IMR-90 (cell line): ENCODE results near the gene FBXW8. TPM values are rescaled to one million over a fixed set of nuclear protein-coding genes. Genes with fewer than 3 reads are reported as not detected.

Experiments
- ATAC-seq: fragments of 200-7000 bp; cut with Tn5 transposase; 2 replicates; pipeline ENCODE4 v1.9.1; 2020; ENCODE audit warnings: low read depth, mild to moderate bottlenecking, moderate library complexity
- BruUV-seq: library from RNA; stranded (reverse); fragments of 400-500 nt; replicated peaks from 2 replicates; lab custom pipeline; 2021; lab: Mats Ljungman, UMichigan
- CTCF ChIA-PET: fragments of 300-600 bp; formaldehyde crosslinking; extraction: SDS; loops from one replicate; lab custom pipeline; 2021; ENCODE audit warnings: antibody characterized with exemption; lab: Yijun Ruan, JAX
- POLR2A ChIA-PET: fragments of 300-600 bp; sonication (Branson Sonifier 250); formaldehyde crosslinking; loops from one replicate; lab custom pipeline; 2022; ENCODE audit warnings: antibody characterized with exemption; ENCODE audit not compliant: unreplicated experiment; lab: Charles Lee
- DNase-seq: peaks from one replicate; pipeline ENCODE4 v3.0.0; 2013
- H2AFZ ChIP-seq: replicated peaks from 2 replicates; pipeline ENCODE3; 2013; ENCODE audit warnings: low read length, mild to moderate bottlenecking; ENCODE audit not compliant: poor library complexity
- H2AK5ac ChIP-seq: 2 replicates; pipeline ENCODE4 v1.6.1; 2013; ENCODE audit warnings: low read depth, low read length, inconsistent platforms
- H2AK9ac ChIP-seq: replicated peaks from 2 replicates; pipeline ENCODE3; 2013; ENCODE audit warnings: mild to moderate bottlenecking, low read depth, low read length, moderate library complexity; ENCODE audit not compliant: poor library complexity
- H2BK120ac ChIP-seq: 2 replicates; pipeline ENCODE4 v1.6.1; 2013; ENCODE audit warnings: low read depth, low read length, inconsistent platforms
- H2BK15ac ChIP-seq: 3 replicates; pipeline ENCODE4 v1.6.1; 2013; ENCODE audit warnings: low read depth, low read length, inconsistent platforms
- H2BK20ac ChIP-seq: 2 replicates; pipeline ENCODE4 v1.6.1; 2013; ENCODE audit warnings: low read depth, mild to moderate bottlenecking, inconsistent platforms, low read length, moderate library complexity
- H2BK5ac ChIP-seq: 2 replicates; pipeline ENCODE4 v1.6.1; 2013; ENCODE audit warnings: mild to moderate bottlenecking, low read depth, low read length, inconsistent platforms; ENCODE audit not compliant: poor library complexity, severe bottlenecking
- H3K14ac ChIP-seq: replicated peaks from 2 replicates; pipeline ENCODE4 v1.6.1; 2013; ENCODE audit warnings: low read depth, low read length, inconsistent platforms
- H3K18ac ChIP-seq: 2 replicates; pipeline ENCODE4 v1.6.1; 2013; ENCODE audit warnings: low read depth, low read length, control low read depth
- H3K23ac ChIP-seq: 2 replicates; pipeline ENCODE4 v1.6.1; 2013; ENCODE audit warnings: low read depth, low read length, inconsistent platforms
- H3K27ac ChIP-seq: 2 replicates; pipeline ENCODE4 v1.5.1; 2013; ENCODE audit warnings: mild to moderate bottlenecking, control low read depth, low read length; ENCODE audit not compliant: insufficient read depth
- H3K27me3 ChIP-seq: 2 replicates; pipeline ENCODE4 v1.6.1; 2013; ENCODE audit warnings: low read length; ENCODE audit not compliant: control insufficient read depth, insufficient read depth
- H3K36me3 ChIP-seq: 2 replicates; pipeline ENCODE4 v1.6.1; 2013; ENCODE audit warnings: low read length, mixed read lengths; ENCODE audit not compliant: control insufficient read depth, insufficient read depth
- H3K4ac ChIP-seq: 2 replicates; pipeline ENCODE4 v1.6.1; 2013; ENCODE audit warnings: low read depth, low read length, inconsistent platforms
- H3K4me1 ChIP-seq: 2 replicates; pipeline ENCODE4 v1.6.1; 2013; ENCODE audit warnings: low read length, mixed read lengths; ENCODE audit not compliant: control insufficient read depth, insufficient read depth
- H3K4me2 ChIP-seq: 2 replicates; pipeline ENCODE4 v1.6.1; 2013; ENCODE audit warnings: low read depth, mild to moderate bottlenecking, control low read depth, low read length, moderate library complexity
- H3K4me3 ChIP-seq: 2 replicates; pipeline ENCODE4 v1.5.1; 2013; ENCODE audit warnings: low read depth, mild to moderate bottlenecking, control low read depth, low read length, moderate library complexity; ENCODE audit not compliant: insufficient read depth
- H3K56ac ChIP-seq: 2 replicates; pipeline ENCODE4 v1.6.1; 2013; ENCODE audit warnings: low read length, inconsistent platforms; ENCODE audit not compliant: insufficient read depth; ENCODE audit errors: extremely low read depth
- H3K79me1 ChIP-seq, 2 experiments: 2 replicates each; pipeline ENCODE4 v1.6.1; 2013; ENCODE audit warnings: low read length in 2 of 2, inconsistent platforms in 1 of 2, low read depth in 1 of 2
- H3K9ac ChIP-seq: 2 replicates; pipeline ENCODE4 v1.6.1; 2013; ENCODE audit warnings: low read depth, low read length, control low read depth
- H3K9me1 ChIP-seq: 2 replicates; pipeline ENCODE4 v1.6.1; 2013; ENCODE audit warnings: low read length, inconsistent platforms; ENCODE audit not compliant: insufficient read depth
- H3K9me3 ChIP-seq: 2 replicates; pipeline ENCODE4 v1.6.1; 2013; ENCODE audit warnings: low read length; ENCODE audit not compliant: control insufficient read depth, insufficient read depth
- H4K20me1 ChIP-seq: 2 replicates; pipeline ENCODE4 v1.6.1; 2013; ENCODE audit warnings: low read length, inconsistent platforms; ENCODE audit not compliant: insufficient read depth
- H4K5ac ChIP-seq: 2 replicates; pipeline ENCODE4 v1.6.1; 2013; ENCODE audit warnings: mild to moderate bottlenecking, low read depth, low read length, control low read depth
- H4K8ac ChIP-seq, 2 experiments: 2 replicates each; pipeline ENCODE4 v1.6.1; 2013; ENCODE audit warnings: low read depth in 2 of 2, low read length in 2 of 2, control low read depth in 1 of 2, inconsistent platforms in 1 of 2
- H4K91ac ChIP-seq: 2 replicates; pipeline ENCODE4 v1.6.1; 2013; ENCODE audit warnings: low read depth, low read length, inconsistent platforms; ENCODE audit not compliant: insufficient read depth
- BHLHE40 ChIP-seq: fragments of 150-350 bp; IDR thresholded peaks from 2 replicates; pipeline ENCODE4 v1.6.1; 2016; ENCODE audit warnings: mild to moderate bottlenecking, low read depth, low read length
- CEBPB ChIP-seq: IDR thresholded peaks from 2 replicates; pipeline ENCODE4 v1.6.1; 2012; ENCODE audit warnings: low read depth, low read length, improper control_type of control experiment
- CHD1 ChIP-seq: IDR thresholded peaks from 2 replicates; pipeline ENCODE4 v1.6.1; 2012; ENCODE audit warnings: low read depth, low read length, improper control_type of control experiment
- CTCF ChIP-seq: conservative IDR thresholded peaks from 2 replicates; pipeline ENCODE4 v1.5.1; 2012; ENCODE audit warnings: mild to moderate bottlenecking, low read depth, low read length, improper control_type of control experiment
- ELK1 ChIP-seq: fragments of 150-350 bp; IDR thresholded peaks from 2 replicates; pipeline ENCODE4 v1.6.1; 2016; ENCODE audit warnings: low read depth, mild to moderate bottlenecking, low read length, moderate library complexity, borderline replicate concordance
- MAFK ChIP-seq: IDR thresholded peaks from 2 replicates; pipeline ENCODE4 v1.6.1; 2012; ENCODE audit warnings: low read depth, low read length, improper control_type of control experiment
- MAZ ChIP-seq: IDR thresholded peaks from 2 replicates; pipeline ENCODE4 v1.6.1; 2012; ENCODE audit warnings: low read depth, mild to moderate bottlenecking, low read length, improper control_type of control experiment, moderate library complexity, borderline replicate concordance
- MXI1 ChIP-seq: IDR thresholded peaks from 2 replicates; pipeline ENCODE4 v1.6.1; 2012; ENCODE audit warnings: low read depth, mild to moderate bottlenecking, low read length, moderate library complexity, borderline replicate concordance
- NFE2L2 ChIP-seq: fragments of 150-350 bp; IDR thresholded peaks from 2 replicates; pipeline ENCODE4 v1.6.1; 2016; ENCODE audit warnings: low read depth, mild to moderate bottlenecking, low read length
- POLR2A ChIP-seq: IDR thresholded peaks from 2 replicates; pipeline ENCODE4 v1.6.1; 2012; ENCODE audit warnings: mild to moderate bottlenecking, low read depth, low read length
- RAD21 ChIP-seq: IDR thresholded peaks from 2 replicates; pipeline ENCODE4 v1.6.1; 2012; ENCODE audit warnings: low read length, improper control_type of control experiment
- RFX5 ChIP-seq: IDR thresholded peaks from 2 replicates; pipeline ENCODE4 v1.8.0; 2012; ENCODE audit warnings: low read depth, mild to moderate bottlenecking, low read length, moderate library complexity
- SMC3 ChIP-seq: fragments of 150-350 bp; IDR thresholded peaks from 2 replicates; pipeline ENCODE4 v1.6.1; 2016; ENCODE audit warnings: low read depth, mild to moderate bottlenecking, antibody characterized with exemption, low read length, moderate library complexity
- WGBS, 2 experiments: methylation state at CpG; one replicate each; pipeline versions ENCODE4 v1.1.5 to v1.1.7; 2013; ENCODE audit warnings: missing lambda C conversion rate in 2 of 2; ENCODE audit not compliant: insufficient read length in 1 of 2; ENCODE audit errors: extremely low coverage in 2 of 2; 5-methylcytosine and 5-hydroxymethylcytosine counted together
- dilution Hi-C: fragments of 300-500 bp; cut with HindIII; formaldehyde crosslinking; loops from one replicate; pipeline ENCODE4 v1.14.3; 2018; ENCODE audit warnings: low sequenced_read_pairs; ENCODE audit not compliant: unreplicated experiment
- in situ Hi-C: fragments of 300-500 bp; cut with MboI; formaldehyde crosslinking; loops from 3 replicates; pipeline ENCODE4 v1.14.3; 2019; ENCODE audit warnings: low sequenced_read_pairs, inconsistent platforms, mixed read lengths
- intact Hi-C: fragments of 100-400 bp; cut with micrococcal nuclease; formaldehyde crosslinking; loops from 2 replicates; pipeline ENCODE4 v1.10.0; 2022
- polyA plus RNA-seq, 3 experiments: library from polyadenylated mRNA; depleted of rRNA; stranded (reverse); fragments of >200 nt; gene quantifications; 2 replicates each; pipeline ENCODE4 v1.2.3, GENCODE V29; 2012; ENCODE audit warnings: low replicate concordance in 1 of 3
- total RNA-seq: library from RNA; depleted of rRNA; stranded (reverse); fragments of >200 nt; gene quantifications from 2 replicates; pipeline ENCODE4 v1.2.3, GENCODE V29; 2012
- TF ChIP-seq, protein P1 (sequence below): fragments of 150-350 bp; IDR thresholded peaks from 2 replicates; pipeline ENCODE4 v1.6.1; 2017; ENCODE audit warnings: mild to moderate bottlenecking, antibody characterized with exemption, low read length, low read depth

Gene FBXW8
- total and polyA plus RNA-seq, 2 of the 4 experiments (the other 2 are of a cell fraction): 20.3 to 25.8 TPM

- Histone ChIP-seq H2BK5ac (no peak overlapping the region), H3K27ac (0 out of 2 replicates have a peak overlapping the region, but pooled peaks have one; percentile 1), H4K91ac (no peak overlapping the region), H2BK20ac (no peak overlapping the region), H3K14ac (0 out of 2 replicates have a peak overlapping the region, but pooled peaks have one; percentile 3), H2BK15ac (no peak overlapping the region), H2AK9ac (no peak overlapping the region), H2BK120ac (no peak overlapping the region), H3K36me3 (peaks cover 16% of the 10 kb centered on the region), H3K18ac (no peak overlapping the region), H3K4me1 (peaks cover 11% of the 10 kb centered on the region), H4K8ac (no peak overlapping the region), H3K4me2 (peak overlapping the region; percentile 52; the same call in 1 of the 2 replicates), H3K4ac (no peak overlapping the region), H2AK5ac (no peak overlapping the region), H3K27me3 (no peaks in the 10 kb centered on the region), H3K9me1 (peaks cover 19% of the 10 kb centered on the region; the same call in 1 of the 2 replicates), H4K5ac (no peak overlapping the region), H3K4me3 (no peak overlapping the region), H2AFZ (no peak overlapping the region), H3K9me3 (no peaks in the 10 kb centered on the region), H3K23ac (no peak overlapping the region), H3K9ac (no peak overlapping the region), H3K56ac (no peak overlapping the region), H3K79me1 (peaks cover 6 to 69% of the 10 kb centered on the region in 2 experiments), H4K20me1 (peaks cover 39% of the 10 kb centered on the region; the same call in 1 of the 2 replicates)
- DNase-seq: peak; percentile 7
- dilution Hi-C loops (no loop called here), in situ Hi-C loops (no loop called here), intact Hi-C loops (no loop called here)
- POLR2A ChIA-PET: no interaction called here
- WGBS, 2 experiments: 74% methylated on average over 4 of the region's 14 CpGs; no CpG with 5 or more reads in 1 of the 2 experiments
- ATAC-seq: peak; percentile 58
- CTCF ChIA-PET: no interaction called here
- no TSS peak for BruUV-seq
- TF ChIP-seq MAZ (no peak), NFE2L2 (no peak), BHLHE40 (no peak), CEBPB (no peak), MAFK (no peak), CTCF (no peak), RFX5 (no peak), MXI1 (no peak), CHD1 (no peak), POLR2A (no peak), ELK1 (no peak), SMC3 (no peak), RAD21 (no peak)
- TF ChIP-seq, protein P1, sequence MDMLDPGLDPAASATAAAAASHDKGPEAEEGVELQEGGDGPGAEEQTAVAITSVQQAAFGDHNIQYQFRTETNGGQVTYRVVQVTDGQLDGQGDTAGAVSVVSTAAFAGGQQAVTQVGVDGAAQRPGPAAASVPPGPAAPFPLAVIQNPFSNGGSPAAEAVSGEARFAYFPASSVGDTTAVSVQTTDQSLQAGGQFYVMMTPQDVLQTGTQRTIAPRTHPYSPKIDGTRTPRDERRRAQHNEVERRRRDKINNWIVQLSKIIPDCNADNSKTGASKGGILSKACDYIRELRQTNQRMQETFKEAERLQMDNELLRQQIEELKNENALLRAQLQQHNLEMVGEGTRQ: no peak
Observed at GRCh38 chr12:116964054-116965050, 53.6 kb downstream of the FBXW8 start.
